Sigmoid colon (tissue), 4 donors: ENCODE data around the gene NOMO2.
"Not testable (repeated sequence)": the region's sequence is repeated elsewhere in the genome, so short reads cannot be mapped to it uniquely, and the experiment has no call there.

Experiments
- CTCF ChIP-seq, 4 experiments: fragments of 450-650 bp in 3 of 4; fragments of 200-600 bp in 1 of 4; IDR thresholded peaks; one replicate each; pipeline ENCODE4 v1.5.1; 2016 to 2019; ENCODE audit warnings: antibody characterized with exemption in 4 of 4, mild to moderate bottlenecking in 3 of 4, moderate library complexity in 2 of 4
- POLR2AphosphoS5 ChIP-seq, 4 donors: sonication (generic); formaldehyde crosslinking; IDR thresholded peaks; one replicate each; pipeline ENCODE4 v1.6.1; 2017; ENCODE audit warnings: antibody characterized with exemption in 4 of 4

GRCh38 chr16:18521445-18522181 is 40.3 kb downstream of the NOMO2 start:
- not testable (repeated sequence) for TF ChIP-seq CTCF, POLR2AphosphoS5 (IDR thresholded peaks at IDR 0.05)
